K562 (cell line): Measurements from ENCODE around the gene SCNN1B. TPM values are rescaled to one million over a fixed set of nuclear protein-coding genes. Genes with fewer than 3 reads are reported as not detected.

Experiments used
- HSF4 ChIP-seq: fragments of 250-450 bp; sonication (Bioruptor Pico); IDR thresholded peaks from 2 replicates; pipeline ENCODE4 v2.1.2; 2022; ENCODE audit warnings: mild to moderate bottlenecking, moderate library complexity, borderline replicate concordance
- KAT2B ChIP-seq: IDR thresholded peaks from one replicate; pipeline ENCODE4 v1.6.1; 2012; ENCODE audit warnings: low read depth, mild to moderate bottlenecking, control low read depth, inconsistent platforms, low read length, moderate library complexity
- POU5F1 ChIP-seq: fragments of 150-350 bp; IDR thresholded peaks from 2 replicates; pipeline ENCODE4 v1.6.1; 2014; ENCODE audit warnings: borderline replicate concordance, low read length, low read depth, mild to moderate bottlenecking; ENCODE audit not compliant: partially characterized antibody
- SPI1 ChIP-seq: IDR thresholded peaks from 2 replicates; pipeline ENCODE4 v1.6.1; 2011; ENCODE audit warnings: low read depth, low read length, control low read depth, borderline replicate concordance
- ZNF124 ChIP-seq: sonication (generic); formaldehyde crosslinking; IDR thresholded peaks from 2 replicates; pipeline ENCODE4 v1.8.1; 2022; ENCODE audit warnings: missing genetic modification reagents
- ZNF41 ChIP-seq: fragments of 250-450 bp; sonication (Bioruptor Pico); conservative IDR thresholded peaks from 2 replicates; pipeline ENCODE4 v1.4.0; 2020; ENCODE audit warnings: mild to moderate bottlenecking
- polyA plus RNA-seq, 8 experiments: library from polyadenylated mRNA; depleted of rRNA in 4 of 8; stranded (reverse) in 5 of 8; unstranded in 3 of 8; fragments of >200 nt; fragmentation: Nextera tagmentation in 2 of 8; fragmentation: Illumina TruSeq in 1 of 8; extraction: Ambion mirVana in 2 of 8; extraction: Trizol in 1 of 8; gene quantifications; 2 replicates each; pipeline versions ENCODE4 v1.2.1 to v1.2.3, GENCODE V29; 2011 to 2014; ENCODE audit warnings: inconsistent platforms in 1 of 8, missing spikeins in 1 of 8
- total RNA-seq, 7 experiments: library from RNA; depleted of rRNA in 6 of 7; stranded (reverse); fragments of >200 nt in 6 of 7; fragmentation: Illumina TruSeq in 2 of 7; extraction: Trizol in 2 of 7; gene quantifications; 2 replicates each; pipeline versions ENCODE4 v1.2.1 to v1.2.3, GENCODE V29; 2011 to 2021; ENCODE audit warnings: low replicate concordance in 1 of 7
- TF ChIP-seq, protein P1 (sequence below): fragments of 450-650 bp; IDR thresholded peaks from 2 replicates; pipeline ENCODE4 v1.6.1; 2016; ENCODE audit warnings: mild to moderate bottlenecking, moderate library complexity
- TF ChIP-seq, protein P2 (sequence below): fragments of 250-450 bp; sonication (Bioruptor Pico); IDR thresholded peaks from 2 replicates; pipeline ENCODE4 v1.8.0; 2021; ENCODE audit warnings: moderate library complexity, mild to moderate bottlenecking, inconsistent platforms
- TF ChIP-seq, protein P3 (sequence below): sonication (generic); formaldehyde crosslinking; IDR thresholded peaks from 2 replicates; pipeline ENCODE4 v1.8.0; 2023; ENCODE audit warnings: mild to moderate bottlenecking, missing genetic modification reagents
- TF ChIP-seq, protein P4 (sequence below), 2 experiments: IDR thresholded peaks; 2 replicates each; pipeline ENCODE4 v1.6.1; 2011; ENCODE audit warnings: borderline replicate concordance in 1 of 2, control low read depth in 1 of 2, low read depth in 1 of 2, low read length in 1 of 2, mild to moderate bottlenecking in 1 of 2, mixed read lengths in 1 of 2, moderate library complexity in 1 of 2; ENCODE audit not compliant: insufficient read depth in 1 of 2, insufficient read length in 1 of 2, poor library complexity in 1 of 2, severe bottlenecking in 1 of 2; ENCODE audit errors: extremely low read depth in 1 of 2

SCNN1B gene
- total and polyA plus RNA-seq, 9 of the 15 experiments (the other 6 are each of a cell fraction or from before 2014, with no cell fraction given): not detected

DNA sequence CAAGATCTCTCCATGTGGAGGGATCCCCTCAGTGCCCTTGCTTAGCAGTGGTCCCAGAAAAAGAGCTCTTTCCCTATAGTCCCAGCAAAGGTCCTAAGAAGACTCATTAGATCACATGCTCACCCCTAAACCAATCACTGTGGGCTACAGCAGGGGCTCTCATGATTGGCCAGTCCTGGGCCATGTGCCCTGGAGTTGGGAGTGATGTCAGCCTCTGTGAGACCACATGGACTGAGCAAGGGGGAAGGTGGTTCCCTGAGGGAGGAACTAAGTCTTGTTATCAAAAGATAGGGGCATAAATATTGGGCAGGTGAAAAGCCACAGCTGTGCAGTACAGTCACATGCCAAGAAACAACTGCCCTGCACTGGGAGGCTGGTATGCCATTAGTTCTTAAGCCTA lies 51.3 kb downstream of the SCNN1B start (continued):
- TF ChIP-seq, protein P1, sequence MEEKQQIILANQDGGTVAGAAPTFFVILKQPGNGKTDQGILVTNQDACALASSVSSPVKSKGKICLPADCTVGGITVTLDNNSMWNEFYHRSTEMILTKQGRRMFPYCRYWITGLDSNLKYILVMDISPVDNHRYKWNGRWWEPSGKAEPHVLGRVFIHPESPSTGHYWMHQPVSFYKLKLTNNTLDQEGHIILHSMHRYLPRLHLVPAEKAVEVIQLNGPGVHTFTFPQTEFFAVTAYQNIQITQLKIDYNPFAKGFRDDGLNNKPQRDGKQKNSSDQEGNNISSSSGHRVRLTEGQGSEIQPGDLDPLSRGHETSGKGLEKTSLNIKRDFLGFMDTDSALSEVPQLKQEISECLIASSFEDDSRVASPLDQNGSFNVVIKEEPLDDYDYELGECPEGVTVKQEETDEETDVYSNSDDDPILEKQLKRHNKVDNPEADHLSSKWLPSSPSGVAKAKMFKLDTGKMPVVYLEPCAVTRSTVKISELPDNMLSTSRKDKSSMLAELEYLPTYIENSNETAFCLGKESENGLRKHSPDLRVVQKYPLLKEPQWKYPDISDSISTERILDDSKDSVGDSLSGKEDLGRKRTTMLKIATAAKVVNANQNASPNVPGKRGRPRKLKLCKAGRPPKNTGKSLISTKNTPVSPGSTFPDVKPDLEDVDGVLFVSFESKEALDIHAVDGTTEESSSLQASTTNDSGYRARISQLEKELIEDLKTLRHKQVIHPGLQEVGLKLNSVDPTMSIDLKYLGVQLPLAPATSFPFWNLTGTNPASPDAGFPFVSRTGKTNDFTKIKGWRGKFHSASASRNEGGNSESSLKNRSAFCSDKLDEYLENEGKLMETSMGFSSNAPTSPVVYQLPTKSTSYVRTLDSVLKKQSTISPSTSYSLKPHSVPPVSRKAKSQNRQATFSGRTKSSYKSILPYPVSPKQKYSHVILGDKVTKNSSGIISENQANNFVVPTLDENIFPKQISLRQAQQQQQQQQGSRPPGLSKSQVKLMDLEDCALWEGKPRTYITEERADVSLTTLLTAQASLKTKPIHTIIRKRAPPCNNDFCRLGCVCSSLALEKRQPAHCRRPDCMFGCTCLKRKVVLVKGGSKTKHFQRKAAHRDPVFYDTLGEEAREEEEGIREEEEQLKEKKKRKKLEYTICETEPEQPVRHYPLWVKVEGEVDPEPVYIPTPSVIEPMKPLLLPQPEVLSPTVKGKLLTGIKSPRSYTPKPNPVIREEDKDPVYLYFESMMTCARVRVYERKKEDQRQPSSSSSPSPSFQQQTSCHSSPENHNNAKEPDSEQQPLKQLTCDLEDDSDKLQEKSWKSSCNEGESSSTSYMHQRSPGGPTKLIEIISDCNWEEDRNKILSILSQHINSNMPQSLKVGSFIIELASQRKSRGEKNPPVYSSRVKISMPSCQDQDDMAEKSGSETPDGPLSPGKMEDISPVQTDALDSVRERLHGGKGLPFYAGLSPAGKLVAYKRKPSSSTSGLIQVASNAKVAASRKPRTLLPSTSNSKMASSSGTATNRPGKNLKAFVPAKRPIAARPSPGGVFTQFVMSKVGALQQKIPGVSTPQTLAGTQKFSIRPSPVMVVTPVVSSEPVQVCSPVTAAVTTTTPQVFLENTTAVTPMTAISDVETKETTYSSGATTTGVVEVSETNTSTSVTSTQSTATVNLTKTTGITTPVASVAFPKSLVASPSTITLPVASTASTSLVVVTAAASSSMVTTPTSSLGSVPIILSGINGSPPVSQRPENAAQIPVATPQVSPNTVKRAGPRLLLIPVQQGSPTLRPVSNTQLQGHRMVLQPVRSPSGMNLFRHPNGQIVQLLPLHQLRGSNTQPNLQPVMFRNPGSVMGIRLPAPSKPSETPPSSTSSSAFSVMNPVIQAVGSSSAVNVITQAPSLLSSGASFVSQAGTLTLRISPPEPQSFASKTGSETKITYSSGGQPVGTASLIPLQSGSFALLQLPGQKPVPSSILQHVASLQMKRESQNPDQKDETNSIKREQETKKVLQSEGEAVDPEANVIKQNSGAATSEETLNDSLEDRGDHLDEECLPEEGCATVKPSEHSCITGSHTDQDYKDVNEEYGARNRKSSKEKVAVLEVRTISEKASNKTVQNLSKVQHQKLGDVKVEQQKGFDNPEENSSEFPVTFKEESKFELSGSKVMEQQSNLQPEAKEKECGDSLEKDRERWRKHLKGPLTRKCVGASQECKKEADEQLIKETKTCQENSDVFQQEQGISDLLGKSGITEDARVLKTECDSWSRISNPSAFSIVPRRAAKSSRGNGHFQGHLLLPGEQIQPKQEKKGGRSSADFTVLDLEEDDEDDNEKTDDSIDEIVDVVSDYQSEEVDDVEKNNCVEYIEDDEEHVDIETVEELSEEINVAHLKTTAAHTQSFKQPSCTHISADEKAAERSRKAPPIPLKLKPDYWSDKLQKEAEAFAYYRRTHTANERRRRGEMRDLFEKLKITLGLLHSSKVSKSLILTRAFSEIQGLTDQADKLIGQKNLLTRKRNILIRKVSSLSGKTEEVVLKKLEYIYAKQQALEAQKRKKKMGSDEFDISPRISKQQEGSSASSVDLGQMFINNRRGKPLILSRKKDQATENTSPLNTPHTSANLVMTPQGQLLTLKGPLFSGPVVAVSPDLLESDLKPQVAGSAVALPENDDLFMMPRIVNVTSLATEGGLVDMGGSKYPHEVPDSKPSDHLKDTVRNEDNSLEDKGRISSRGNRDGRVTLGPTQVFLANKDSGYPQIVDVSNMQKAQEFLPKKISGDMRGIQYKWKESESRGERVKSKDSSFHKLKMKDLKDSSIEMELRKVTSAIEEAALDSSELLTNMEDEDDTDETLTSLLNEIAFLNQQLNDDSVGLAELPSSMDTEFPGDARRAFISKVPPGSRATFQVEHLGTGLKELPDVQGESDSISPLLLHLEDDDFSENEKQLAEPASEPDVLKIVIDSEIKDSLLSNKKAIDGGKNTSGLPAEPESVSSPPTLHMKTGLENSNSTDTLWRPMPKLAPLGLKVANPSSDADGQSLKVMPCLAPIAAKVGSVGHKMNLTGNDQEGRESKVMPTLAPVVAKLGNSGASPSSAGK: peak; percentile 61
- TF ChIP-seq HSF4 (no peak), KAT2B (no peak), SPI1 (no peak), ZNF41 (CRISPR knock-in tag) (no peak), POU5F1 (no peak), ZNF124 (no peak)
- TF ChIP-seq, protein P2, sequence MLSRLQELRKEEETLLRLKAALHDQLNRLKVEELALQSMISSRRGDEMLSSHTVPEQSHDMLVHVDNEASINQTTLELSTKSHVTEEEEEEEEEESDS (CRISPR knock-in tag): no peak
- TF ChIP-seq, protein P3, sequence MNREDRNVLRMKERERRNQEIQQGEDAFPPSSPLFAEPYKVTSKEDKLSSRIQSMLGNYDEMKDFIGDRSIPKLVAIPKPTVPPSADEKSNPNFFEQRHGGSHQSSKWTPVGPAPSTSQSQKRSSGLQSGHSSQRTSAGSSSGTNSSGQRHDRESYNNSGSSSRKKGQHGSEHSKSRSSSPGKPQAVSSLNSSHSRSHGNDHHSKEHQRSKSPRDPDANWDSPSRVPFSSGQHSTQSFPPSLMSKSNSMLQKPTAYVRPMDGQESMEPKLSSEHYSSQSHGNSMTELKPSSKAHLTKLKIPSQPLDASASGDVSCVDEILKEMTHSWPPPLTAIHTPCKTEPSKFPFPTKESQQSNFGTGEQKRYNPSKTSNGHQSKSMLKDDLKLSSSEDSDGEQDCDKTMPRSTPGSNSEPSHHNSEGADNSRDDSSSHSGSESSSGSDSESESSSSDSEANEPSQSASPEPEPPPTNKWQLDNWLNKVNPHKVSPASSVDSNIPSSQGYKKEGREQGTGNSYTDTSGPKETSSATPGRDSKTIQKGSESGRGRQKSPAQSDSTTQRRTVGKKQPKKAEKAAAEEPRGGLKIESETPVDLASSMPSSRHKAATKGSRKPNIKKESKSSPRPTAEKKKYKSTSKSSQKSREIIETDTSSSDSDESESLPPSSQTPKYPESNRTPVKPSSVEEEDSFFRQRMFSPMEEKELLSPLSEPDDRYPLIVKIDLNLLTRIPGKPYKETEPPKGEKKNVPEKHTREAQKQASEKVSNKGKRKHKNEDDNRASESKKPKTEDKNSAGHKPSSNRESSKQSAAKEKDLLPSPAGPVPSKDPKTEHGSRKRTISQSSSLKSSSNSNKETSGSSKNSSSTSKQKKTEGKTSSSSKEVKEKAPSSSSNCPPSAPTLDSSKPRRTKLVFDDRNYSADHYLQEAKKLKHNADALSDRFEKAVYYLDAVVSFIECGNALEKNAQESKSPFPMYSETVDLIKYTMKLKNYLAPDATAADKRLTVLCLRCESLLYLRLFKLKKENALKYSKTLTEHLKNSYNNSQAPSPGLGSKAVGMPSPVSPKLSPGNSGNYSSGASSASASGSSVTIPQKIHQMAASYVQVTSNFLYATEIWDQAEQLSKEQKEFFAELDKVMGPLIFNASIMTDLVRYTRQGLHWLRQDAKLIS (CRISPR knock-in tag): no peak
- TF ChIP-seq, protein P4, sequence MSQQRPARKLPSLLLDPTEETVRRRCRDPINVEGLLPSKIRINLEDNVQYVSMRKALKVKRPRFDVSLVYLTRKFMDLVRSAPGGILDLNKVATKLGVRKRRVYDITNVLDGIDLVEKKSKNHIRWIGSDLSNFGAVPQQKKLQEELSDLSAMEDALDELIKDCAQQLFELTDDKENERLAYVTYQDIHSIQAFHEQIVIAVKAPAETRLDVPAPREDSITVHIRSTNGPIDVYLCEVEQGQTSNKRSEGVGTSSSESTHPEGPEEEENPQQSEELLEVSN (IDR thresholded peaks at IDR 0.05; ENCODE audit: borderline replicate concordance in 1 of 2, extremely low read depth in 1 of 2, insufficient read depth in 1 of 2, insufficient read length in 1 of 2, low read depth in 1 of 2, low read length in 1 of 2, poor library complexity in 1 of 2, severe bottlenecking in 1 of 2): no peak
